PFSK-1 (cell line): Measurements from ENCODE around the gene LACTBL1.

Source experiments
- POLR2AphosphoS5 ChIP-seq: IDR thresholded peaks from 2 replicates; pipeline ENCODE4 v1.6.1; 2012; ENCODE audit warnings: low read depth, mild to moderate bottlenecking, control low read depth, low read length, moderate library complexity
- SIN3A ChIP-seq: IDR thresholded peaks from 2 replicates; pipeline ENCODE4 v1.6.1; 2012; ENCODE audit warnings: mild to moderate bottlenecking, low read length, moderate library complexity, borderline replicate concordance; ENCODE audit not compliant: insufficient read depth

DNA sequence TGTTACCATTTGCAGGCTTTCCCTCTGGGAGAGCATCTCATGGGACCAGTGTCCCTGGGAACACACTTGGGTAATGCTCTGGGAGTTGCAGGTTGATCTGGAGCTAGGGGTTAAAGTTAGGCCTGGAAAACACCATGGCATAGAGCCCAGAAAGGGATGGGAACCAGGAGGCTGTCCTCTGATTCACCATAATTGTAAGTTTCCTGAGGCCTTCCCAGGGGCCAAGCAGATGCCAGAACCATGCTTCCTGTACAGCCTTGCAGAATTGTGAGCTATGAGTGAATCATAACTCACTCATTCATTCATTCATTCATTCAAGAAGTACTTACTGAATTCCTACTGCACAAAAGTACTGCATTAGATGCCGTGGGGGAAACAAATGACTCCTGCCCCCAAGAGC lies 50.0 kb downstream of the LACTBL1 start:
- TF ChIP-seq SIN3A: no peak
- TF ChIP-seq POLR2AphosphoS5: no peak
